Pancreas (tissue), 10 donors: ENCODE data around the gene INPP5A. TPM values are rescaled to one million over a fixed set of nuclear protein-coding genes. Genes with fewer than 3 reads are reported as not detected.

Experiments used
- ATAC-seq, 4 donors: fragments of 200-7000 bp; cut with Tn5 transposase; one replicate each; pipeline versions ENCODE4 v1.8.0 to v1.9.1; 2020; ENCODE audit warnings: mild to moderate bottlenecking in 4 of 4, moderate library complexity in 4 of 4
- DNase-seq, 6 donors: peaks; one replicate each; pipeline ENCODE4 v3.0.0-alpha.2; 2020
- FAIRE-seq: peaks from 2 replicates; lab custom pipeline; 2012; peaks lifted over from hg19 to GRCh38; lab: Jason Lieb, UNC
- H3K27ac ChIP-seq, 4 donors: fragments of 200-600 bp; sonication (generic); 1 replicate in 3 of 4; 2 replicates in 1 of 4; pipeline versions ENCODE4 v1.5.0 to v1.8.0; 2020
- H3K27me3 ChIP-seq, 4 donors: fragments of 200-600 bp; one replicate each; pipeline ENCODE4 v1.8.0; 2021
- H3K36me3 ChIP-seq, 3 donors: fragments of 200-600 bp; sonication (generic) in 1 of 3; one replicate each; pipeline versions ENCODE4 v1.5.0 to v1.8.0; 2020 to 2021
- H3K4me1 ChIP-seq, 3 donors: fragments of 200-600 bp; one replicate each; pipeline ENCODE4 v1.8.0; 2021
- H3K4me3 ChIP-seq, 4 donors: fragments of 200-600 bp; sonication (generic) in 2 of 4; one replicate each; pipeline versions ENCODE4 v1.5.0 to v1.8.0; 2020 to 2021
- H3K9me3 ChIP-seq, 4 donors: fragments of 200-600 bp; one replicate each; pipeline ENCODE4 v1.8.0; 2021
- WGBS, 2 donors: extraction: QIAGEN DNeasy Blood & Tissue Kit; methylation state at CpG; one replicate each; pipeline ENCODE4 v1.1.7; 2013; 5-methylcytosine and 5-hydroxymethylcytosine counted together
- intact Hi-C, 3 donors: fragments of 100-400 bp; cut with DNase I; formaldehyde crosslinking; loops; one replicate each; pipeline versions ENCODE4 v1.11.1 to v1.14.2; 2022
- polyA plus RNA-seq, 2 donors: library from polyadenylated mRNA; stranded (reverse); fragments of 200-250 nt; gene quantifications; one replicate each; pipeline ENCODE4 v1.2.3, GENCODE V29; 2013
- total RNA-seq, 6 donors: library from RNA; stranded (reverse); fragmentation: NEBNext Ultra II Directional in 4 of 6; extraction: Animal tissue kit (Norgen Biotek cat#: 25700) in 4 of 6; gene quantifications; one replicate each; pipeline versions ENCODE4 v1.2.1 to v1.2.4, GENCODE V29; 2021 to 2023
- TF ChIP-seq, protein P1 (sequence below), 4 donors: fragments of 200-600 bp; sonication (generic) in 3 of 4; IDR thresholded peaks; one replicate each; pipeline versions ENCODE4 v1.5.0 to v1.8.0; 2021; ENCODE audit warnings: antibody characterized with exemption in 4 of 4
- donor health status: healthy with polysubstance abuse.
- donor health status: DM: no; HTN: no; CAD: no; lungs with moderate emphysema.
- donor health status: DM: no; HTN: no; CAD: no.
- donor health status: control.
- donor health status: control.
- donor health status: Bipolar disorder and iron deficiency.
- donor health status: DM: yes; HTN: yes; CAD: no.
- donor health status: DM: no; HTN: no; CAD: no.
- donor health status: DM: no; HTN: no; CAD: no.
- donor health status: DM: yes; HTN: yes; CAD: no.

The INPP5A gene
- total and polyA plus RNA-seq, 8 donors, result 5.9 to 15.6 (median 11.3) TPM

DNA sequence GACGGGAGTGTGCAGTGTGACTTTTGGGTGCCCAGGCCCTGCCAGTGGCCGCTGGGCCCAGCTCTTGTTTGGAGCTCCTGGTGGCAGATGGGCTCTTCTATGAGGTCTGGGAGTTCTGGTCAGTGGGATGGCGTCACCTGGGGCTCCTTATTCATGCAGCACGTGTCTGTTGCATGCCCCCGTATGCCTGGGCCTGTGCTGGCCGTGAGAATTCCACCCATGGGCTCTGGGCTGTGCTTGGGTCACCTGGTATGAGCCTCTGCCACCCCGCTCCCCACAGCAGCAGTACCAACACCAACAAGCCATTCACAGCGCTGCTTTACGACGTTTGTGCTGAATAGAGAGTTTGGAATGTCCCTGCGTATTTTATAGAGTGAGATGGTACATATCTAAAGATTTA is 27.1 kb downstream of the INPP5A start:
- no peak for DNase-seq
- no peak for ATAC-seq
- Histone ChIP-seq H3K4me1 (no peaks in the 10 kb centered on the region), H3K27ac (no peak overlapping the region), H3K27me3 (no peaks in the 10 kb centered on the region), H3K36me3 (no peaks in the 10 kb centered on the region), H3K4me3 (no peak overlapping the region), H3K9me3 (no peaks in the 10 kb centered on the region)
- intact Hi-C loops, result no loop called here
- no peak for FAIRE-seq
- TF ChIP-seq, protein P1, sequence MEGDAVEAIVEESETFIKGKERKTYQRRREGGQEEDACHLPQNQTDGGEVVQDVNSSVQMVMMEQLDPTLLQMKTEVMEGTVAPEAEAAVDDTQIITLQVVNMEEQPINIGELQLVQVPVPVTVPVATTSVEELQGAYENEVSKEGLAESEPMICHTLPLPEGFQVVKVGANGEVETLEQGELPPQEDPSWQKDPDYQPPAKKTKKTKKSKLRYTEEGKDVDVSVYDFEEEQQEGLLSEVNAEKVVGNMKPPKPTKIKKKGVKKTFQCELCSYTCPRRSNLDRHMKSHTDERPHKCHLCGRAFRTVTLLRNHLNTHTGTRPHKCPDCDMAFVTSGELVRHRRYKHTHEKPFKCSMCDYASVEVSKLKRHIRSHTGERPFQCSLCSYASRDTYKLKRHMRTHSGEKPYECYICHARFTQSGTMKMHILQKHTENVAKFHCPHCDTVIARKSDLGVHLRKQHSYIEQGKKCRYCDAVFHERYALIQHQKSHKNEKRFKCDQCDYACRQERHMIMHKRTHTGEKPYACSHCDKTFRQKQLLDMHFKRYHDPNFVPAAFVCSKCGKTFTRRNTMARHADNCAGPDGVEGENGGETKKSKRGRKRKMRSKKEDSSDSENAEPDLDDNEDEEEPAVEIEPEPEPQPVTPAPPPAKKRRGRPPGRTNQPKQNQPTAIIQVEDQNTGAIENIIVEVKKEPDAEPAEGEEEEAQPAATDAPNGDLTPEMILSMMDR (IDR thresholded peaks at IDR 0.05), result no peak
- WGBS, 2 donors, result 91 to 94% methylated on average over 11 of the region's 11 CpGs

DNA sequence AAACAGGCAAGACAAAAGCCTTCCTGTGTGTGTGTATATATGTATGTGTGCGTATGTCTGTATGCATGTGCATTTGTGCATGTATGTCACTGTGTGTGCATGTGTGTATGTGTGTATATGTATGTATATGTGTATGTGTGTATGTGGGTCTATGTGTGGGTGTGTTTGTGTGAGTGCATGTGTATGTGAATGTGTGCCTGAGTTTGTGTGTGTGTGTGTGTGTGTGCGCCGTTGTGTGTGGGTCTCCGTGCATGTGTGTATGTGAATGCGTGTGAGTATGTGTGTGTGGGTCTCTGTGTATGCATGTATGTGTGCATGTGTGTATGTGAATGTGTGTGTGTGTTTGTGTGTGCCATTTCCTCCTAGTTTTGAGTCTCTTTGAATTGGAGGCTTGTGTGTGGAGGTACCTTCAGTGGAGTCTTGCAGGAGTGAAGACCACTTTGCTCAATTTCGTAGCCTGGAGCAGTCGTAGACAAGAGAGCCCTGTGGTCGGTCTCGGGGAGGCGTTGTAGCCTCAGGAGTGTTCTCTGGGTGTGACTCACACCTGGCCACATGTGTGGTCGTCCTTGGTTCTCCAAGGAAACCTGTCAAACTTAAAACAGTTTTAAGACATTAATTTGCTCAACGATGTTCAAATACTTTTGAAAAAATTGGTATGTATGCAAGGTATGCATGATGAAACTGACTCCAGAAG is 28.1 kb downstream of the INPP5A start:
- WGBS, 2 donors, result 95 to 98% methylated on average over 12 of the region's 12 CpGs
- no peak for ATAC-seq

DNA sequence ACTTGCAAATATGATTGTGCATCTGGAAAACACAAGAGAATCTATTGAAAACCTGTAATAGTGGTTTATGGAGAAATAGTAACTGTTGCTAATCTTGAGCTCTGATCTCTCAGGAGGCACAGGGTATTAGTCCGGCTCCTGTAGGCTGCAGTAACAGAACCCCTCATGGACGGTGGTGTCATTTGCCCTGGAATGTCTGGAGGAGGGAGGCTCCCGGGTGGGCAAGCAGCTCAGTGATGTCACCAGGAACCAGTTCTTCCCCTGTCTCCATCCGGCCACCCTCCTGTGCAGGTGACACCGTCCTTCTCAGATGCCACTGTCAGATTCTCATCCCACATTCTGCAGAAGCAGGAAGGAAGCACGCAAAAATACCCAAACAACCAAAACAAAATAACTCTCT is 29.3 kb downstream of the INPP5A start:
- no peaks in the 10 kb centered on the region for H3K36me3 ChIP-seq
- WGBS, 2 donors, result 84 to 87% methylated on average over 6 of the region's 6 CpGs
- ATAC-seq (no peak), FAIRE-seq (no peak), DNase-seq (peak in 1 of 6 donors; percentile 5)
- H3K9me3 ChIP-seq, result no peaks in the 10 kb centered on the region
- TF ChIP-seq, protein P1 (IDR thresholded peaks at IDR 0.05), result no peak
- intact Hi-C loops, result no loop called here
- no peaks in the 10 kb centered on the region for H3K27me3 ChIP-seq
- H3K4me1 ChIP-seq, result peaks cover 8 to 12% (median 10%) of the 10 kb centered on the region in 3 donors
- H3K27ac ChIP-seq, result no peak overlapping the region
- H3K4me3 ChIP-seq, result no peak overlapping the region

More for the DNA sequence above, 28.1 kb downstream of the INPP5A start:
- no peak overlapping the region for H3K27ac ChIP-seq
- H3K27me3 ChIP-seq, result no peaks in the 10 kb centered on the region
- intact Hi-C loops, result no loop called here
- no peak overlapping the region for H3K4me3 ChIP-seq
- H3K4me1 ChIP-seq, result no peaks in the 10 kb centered on the region
- no peaks in the 10 kb centered on the region for H3K36me3 ChIP-seq
- FAIRE-seq (no peak), DNase-seq (peak in 1 of 6 donors; percentile 2)
- TF ChIP-seq, protein P1 (IDR thresholded peaks at IDR 0.05), result no peak
- no peaks in the 10 kb centered on the region for H3K9me3 ChIP-seq

DNA sequence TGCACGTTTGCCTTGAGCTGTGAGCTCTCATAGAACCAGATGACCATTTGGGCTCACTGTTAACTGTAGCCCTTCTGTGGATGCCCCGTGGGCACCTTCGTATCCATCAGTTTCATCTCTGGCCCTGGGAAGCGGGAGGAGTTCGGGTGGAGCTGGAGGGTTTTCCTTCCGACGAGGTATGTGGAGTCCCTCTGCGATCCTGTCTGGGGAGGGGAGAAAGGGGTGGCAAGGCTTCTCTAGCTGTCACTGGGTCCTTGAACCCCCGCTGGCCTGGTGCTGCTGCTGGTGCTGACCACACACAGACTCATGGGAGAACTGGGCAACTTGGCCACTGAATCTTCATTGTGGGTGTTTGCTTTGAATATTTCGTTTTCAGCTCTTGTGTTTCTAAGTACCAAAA is 32.7 kb downstream of the INPP5A start:
- Histone ChIP-seq H3K9me3 (no peaks in the 10 kb centered on the region), H3K4me3 (no peak overlapping the region), H3K27ac (no peak overlapping the region), H3K4me1 (peaks cover 18 to 24% (median 19%) of the 10 kb centered on the region in 3 donors), H3K36me3 (no peaks in the 10 kb centered on the region), H3K27me3 (no peaks in the 10 kb centered on the region)
- intact Hi-C loops, result no loop called here
- TF ChIP-seq, protein P1 (IDR thresholded peaks at IDR 0.05), result no peak
- DNase-seq (peak in 1 of 6 donors; percentile 53), FAIRE-seq (no peak), ATAC-seq (no peak)
- WGBS, 2 donors, result 78 to 89% methylated on average over 10 of the region's 10 CpGs
